Measurements from ENCODE around the gene CAMK2B. TPM values are rescaled to one million over a fixed set of nuclear protein-coding genes. Genes with fewer than 3 reads are reported as not detected.

The CAMK2B gene
- total RNA-seq, 1 donor from 2014 or later = 0.30 TPM

DNA sequence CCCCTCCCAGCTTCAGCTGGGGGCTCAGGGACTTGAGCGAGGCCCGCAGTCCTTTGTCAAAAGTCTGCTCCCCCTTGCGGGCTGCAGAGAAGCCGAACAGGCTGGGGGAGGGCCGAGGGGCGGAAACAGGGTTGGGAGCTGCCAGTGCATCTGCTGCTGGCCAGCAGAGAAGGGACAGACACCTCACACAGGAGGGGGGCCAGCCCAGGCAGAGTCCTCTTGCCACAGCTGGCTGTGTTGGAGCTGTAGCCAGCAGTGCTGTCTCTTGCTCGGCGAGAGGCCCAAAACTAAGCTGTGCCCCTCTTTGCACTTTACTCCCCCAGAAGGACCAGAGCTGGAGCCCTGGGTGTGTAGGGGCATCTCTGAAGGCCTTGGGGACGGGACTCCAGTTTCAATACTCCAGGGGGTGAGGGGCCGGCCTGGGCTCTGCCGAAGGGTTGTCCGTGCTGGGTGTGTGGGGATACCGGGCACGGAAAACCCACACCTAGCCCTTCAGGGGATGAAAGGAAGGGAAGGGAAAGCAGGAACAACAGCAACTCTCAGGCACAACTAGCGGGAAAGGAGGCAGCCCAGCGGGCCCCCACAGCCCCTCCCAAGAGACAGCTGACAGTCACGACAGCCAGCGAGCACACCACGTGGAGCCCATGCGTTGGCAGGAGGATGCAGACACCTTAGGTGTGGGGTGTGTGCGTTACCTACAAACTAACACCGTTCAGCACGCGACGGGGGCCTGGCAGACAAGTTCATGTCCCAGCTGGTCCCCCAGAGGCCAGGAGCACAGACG, 106.8 kb downstream of the CAMK2B start:
- intact Hi-C loops (cut with micrococcal nuclease) = no loop called here

DNA sequence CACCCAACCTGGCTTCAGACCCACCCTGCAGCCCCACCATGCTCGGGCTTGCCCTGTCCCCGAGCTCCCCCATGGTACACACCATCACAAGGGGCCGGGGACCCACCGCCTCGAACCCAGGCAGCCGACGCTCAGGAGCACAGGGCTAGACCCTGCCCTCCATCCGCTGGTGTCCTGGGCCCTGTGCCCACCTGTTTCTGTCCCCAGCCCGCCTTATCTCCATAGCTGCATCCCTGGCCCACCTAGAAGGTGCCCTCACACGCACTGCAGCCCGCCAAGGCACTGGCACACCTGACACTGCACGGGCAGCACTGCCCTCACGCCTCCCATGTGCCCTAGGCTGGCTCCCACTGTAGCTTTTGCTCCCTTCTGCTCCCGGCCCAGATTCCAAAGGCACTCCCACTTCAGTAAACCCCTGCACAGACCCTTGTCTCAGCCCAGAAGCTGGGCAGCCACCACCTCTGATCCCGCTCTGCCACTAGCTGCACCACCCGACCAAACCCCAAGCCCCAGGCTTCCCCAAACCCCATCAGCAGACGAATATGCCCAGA, 107.5 kb downstream of the CAMK2B start:
- intact Hi-C loops (cut with micrococcal nuclease) = no loop called here

DNA sequence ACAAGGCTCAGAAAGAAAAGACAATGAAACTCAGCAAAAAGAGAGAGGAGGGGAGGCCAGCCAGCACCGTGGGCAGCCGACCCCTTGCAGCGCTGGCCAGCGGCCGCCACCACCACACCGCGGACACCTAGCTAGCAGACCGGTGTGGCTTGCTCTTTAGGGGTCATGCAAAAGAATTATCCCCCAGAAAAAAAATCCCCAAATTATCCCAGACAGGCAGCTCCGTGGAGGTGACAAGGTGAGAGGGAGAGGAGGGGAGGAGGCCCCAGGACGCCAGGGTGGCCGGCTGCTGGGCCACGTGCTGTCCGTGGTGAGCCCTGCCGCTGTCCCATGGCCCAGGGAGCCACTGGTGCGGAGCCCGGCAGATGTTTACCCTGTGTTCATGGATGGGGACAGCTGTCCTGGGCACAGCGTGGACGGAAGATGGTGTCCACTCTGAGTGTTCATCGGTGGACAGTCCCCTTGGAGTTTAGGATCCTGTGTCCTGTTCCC, 108.1 kb downstream of the CAMK2B start:
- intact Hi-C loops (cut with micrococcal nuclease) = no loop called here

DNA sequence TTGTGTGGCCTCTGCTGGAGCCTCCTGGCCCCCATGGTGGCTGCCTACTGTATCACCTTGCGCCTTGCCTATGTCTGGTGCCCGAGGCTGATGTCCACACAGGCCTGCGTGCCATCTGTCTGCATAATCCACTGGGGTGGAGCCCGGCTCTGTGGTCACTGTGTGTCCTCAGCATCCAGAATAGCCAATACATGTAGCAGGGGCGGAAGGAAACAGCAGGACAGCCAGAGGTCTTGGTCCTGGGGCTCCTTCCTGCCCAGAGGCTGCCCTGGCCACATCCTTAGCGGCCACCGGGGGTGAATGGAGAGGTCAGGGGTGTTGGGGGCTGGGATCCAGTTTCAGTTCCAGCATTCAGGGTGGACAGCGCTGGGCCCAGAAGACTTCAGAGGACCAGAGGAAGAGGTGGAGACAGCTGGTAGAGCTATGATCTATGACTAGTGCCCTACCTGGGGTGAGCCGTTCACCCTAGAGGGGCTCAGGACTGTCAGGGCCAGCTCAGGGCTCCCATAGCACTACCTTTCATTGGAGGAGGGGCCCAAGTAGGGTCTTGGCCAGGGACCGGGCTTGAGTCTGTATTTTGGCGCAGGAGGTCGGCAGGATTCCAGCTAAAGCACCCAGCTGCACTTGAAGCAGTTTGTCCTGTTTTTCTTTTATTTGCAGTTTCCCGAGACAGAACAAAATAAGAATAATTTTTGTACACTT, 108.7 kb downstream of the CAMK2B start:
- intact Hi-C loops (cut with micrococcal nuclease) = no loop called here

DNA sequence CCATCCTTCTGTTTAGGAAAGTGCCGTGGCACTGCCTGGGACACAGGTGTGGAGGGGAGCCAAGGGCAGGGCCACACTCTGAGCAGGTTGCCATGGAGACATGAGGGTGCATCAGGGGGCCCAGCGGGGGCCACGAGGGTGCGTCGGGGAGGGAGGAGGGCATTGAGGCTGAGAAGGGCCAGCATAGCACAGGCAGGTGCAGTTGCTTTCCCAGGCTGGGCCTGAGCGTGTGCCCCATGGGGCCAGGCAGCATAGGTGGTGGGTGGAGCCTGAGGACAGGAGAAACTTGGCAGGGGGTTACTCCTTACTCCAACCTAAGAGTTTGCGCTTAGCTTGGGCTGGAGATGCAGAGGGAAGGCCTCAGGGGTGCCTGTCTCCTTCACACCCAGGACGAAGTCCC, 109.4 kb downstream of the CAMK2B start:
- intact Hi-C loops (cut with micrococcal nuclease) = no loop called here

DNA sequence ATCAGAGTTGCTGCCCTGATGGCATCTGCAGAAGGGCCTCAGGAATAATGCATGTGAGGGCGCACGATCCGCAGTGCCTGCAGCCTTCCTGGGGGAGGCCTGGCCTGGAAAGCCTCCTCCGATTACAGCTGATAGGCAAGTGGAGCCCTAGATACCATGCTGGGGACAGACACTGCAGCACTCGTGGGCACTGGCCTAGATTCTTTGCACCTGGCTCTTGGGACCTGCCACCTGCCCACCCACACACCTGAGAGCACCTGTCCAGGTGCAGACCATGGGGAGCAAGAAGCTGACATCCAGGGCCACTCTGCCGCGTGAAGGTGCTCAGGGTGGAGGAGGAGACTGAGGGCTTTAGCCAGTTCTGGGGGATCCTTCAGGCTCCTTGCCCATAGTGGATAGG, 109.9 kb downstream of the CAMK2B start:
- intact Hi-C loops (cut with micrococcal nuclease) = no loop called here

DNA sequence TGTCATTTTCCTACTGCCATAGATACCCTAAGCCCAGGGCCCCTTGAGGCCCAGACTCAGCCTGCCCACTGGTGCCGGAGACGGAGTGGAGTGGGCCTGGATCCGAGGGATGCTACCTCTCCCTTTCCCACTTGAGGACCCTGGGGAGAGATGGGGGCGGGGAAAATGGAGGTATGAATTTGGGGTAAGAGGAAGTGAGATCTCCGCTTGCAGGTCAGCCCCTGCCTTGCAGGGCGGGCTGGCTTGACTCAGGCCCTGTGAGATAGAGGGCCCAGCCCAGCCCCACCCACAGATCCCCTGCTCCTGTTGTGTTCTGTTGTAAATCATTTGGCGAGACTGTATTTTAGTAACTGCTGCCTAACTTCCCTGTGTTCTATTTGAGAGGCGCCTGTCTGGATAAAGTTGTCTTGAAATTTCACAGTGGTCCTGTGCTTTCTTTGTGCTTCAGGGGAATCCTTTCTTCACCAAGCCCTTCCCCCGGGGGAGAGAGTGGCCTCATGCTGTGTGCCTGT, 111.5 kb downstream of the CAMK2B start:
- intact Hi-C loops (cut with micrococcal nuclease) = no loop called here

DNA sequence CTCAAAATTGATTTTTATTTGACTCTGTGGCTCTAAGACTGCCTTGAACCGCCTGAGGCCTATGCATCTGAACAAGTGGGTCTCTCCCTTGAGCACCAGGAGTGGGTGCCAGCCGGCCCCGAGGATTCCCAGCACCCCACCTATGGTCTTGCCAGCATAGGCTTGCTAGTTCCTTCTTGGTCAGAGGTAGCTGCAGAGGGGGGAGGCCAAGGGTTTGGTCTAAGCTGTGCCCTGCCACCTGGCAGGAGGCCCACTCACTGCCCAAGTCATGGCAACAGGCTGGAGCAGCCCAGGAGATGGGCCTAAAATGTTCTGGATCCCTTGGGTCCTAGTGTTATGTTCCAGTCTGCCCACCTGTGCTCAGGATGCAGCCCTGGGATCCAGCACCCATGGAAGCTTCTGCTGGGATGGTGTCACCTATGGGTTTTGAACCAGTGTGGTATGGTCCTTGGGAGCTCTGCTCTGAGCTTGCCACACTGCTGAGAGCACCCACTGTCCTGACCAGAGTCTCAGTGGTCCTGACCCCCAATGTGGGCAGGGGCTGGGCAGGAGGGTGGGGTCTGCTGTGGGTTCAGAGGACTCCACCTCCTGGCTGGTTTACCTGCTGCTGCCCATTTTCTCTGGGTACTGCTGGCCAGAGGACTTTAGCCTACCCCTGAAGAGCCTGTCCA, 112.1 kb downstream of the CAMK2B start:
- intact Hi-C loops (cut with micrococcal nuclease) = no loop called here

DNA sequence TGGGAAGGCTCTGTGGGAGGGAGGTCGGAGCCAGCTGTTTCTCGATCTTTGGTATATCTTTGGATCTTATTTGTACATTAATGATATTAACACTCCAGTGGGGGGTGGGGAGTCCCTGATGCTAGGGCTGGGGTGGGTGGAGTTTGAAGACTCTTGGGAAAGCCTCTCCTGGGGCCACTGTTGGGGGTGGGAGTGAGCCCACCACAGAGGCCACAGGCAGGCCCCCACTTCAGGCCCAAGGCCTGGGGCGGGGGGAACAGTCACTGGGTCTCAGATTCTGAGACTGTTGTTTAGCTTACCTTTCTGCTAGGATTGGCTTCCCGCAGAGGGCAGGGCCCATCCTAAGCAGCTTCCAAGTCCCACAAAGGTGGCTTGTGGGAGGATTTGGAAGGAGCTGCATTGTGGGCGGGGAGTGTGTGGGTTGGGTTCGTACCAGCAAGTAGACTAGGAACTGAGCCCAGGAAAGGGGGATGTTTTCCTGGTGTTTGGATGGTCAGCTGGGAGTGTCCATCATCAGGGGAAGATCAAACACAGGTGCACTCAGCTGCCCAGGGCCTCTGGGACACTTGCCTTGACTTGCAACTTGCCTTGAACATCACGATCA, 112.7 kb downstream of the CAMK2B start:
- intact Hi-C loops (cut with micrococcal nuclease) = no loop called here

DNA sequence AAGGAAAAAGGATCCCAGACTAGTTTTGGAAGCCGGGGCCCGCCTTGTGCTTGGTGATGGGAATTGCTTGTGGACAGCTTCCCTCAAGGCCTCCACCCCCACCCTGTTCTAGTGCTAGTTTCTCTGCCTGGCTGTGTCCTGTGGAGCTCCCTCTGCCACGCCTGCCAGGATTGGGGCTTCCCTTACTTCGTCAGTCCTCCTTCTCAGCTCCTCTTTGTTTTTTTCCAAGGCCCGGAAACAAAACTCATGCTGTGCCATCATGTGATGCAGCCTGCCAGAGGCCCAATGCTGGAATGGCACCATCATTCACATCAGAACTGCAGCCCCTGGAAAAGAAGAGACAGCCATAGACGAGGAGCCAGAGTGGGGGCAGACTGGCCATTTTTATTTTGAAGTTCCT, 113.4 kb downstream of the CAMK2B start:
- intact Hi-C loops (cut with micrococcal nuclease) = no loop called here

DNA sequence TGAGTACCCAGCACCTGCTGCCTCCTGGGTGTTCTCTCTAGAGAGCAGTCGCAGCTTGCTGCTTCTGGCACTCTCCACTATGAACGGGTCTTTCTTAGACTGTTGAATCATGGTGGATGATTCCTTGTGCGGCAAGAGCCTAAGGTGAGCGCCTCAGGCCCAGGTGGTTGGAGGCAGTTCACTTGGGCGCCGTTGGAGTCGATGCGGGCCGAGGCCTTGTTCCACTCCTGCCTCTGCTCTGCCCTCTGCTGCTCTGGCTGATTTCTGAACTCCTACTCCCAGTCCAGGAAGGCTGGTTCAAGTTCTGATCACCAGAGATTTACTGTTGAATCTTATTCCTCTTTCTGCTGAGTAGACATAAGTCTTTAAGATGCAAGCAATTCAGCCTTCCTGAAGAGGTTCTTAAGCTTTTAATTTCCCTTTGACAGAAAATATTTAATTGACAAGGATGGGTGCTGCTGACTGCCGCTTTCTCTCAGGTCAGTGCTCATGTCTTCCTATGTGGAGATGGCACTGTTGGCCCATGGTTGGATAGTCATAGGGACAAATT, 114.2 kb downstream of the CAMK2B start:
- intact Hi-C loops (cut with micrococcal nuclease) = no loop called here

DNA sequence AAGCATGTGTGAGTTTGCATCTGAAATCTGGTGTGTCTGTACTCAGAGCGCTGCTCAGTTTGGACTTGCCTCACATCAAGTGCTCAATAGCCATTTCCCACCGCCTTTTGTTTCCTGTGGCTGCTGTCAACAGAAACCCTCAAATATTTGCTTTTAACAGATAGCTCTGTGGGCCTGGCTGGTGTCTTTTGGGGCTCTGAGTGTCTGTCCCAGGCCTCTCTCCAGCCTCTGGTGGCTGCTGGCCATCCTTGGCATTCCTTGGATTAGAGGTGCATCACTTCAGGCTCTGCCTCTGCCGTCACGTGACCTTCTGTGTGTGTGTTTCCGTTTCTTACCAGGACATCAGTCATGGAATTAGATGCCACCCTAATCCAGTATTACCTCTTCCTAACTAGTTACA, 115.3 kb downstream of the CAMK2B start:
- intact Hi-C loops (cut with micrococcal nuclease) = no loop called here

DNA sequence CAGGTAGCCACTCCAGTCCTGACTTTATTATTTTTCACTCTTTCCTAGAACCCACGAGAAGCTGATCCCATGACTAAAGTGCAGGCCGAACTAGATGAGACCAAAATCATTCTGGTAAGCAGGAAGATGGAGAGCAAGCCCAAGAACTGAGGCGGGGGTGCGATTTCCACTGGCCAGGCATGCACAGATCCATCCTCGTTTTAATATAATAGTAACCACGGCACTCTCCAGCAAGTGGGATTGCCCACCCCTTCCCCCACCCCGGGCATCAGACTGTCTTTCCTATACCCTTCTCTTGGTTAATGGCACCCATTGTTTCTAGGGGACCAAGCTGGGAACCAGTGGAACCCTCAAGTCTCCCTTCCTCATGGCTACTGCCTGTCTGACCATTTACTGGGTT, 117.3 kb downstream of the CAMK2B start:
- intact Hi-C loops (cut with micrococcal nuclease) = no loop called here

DNA sequence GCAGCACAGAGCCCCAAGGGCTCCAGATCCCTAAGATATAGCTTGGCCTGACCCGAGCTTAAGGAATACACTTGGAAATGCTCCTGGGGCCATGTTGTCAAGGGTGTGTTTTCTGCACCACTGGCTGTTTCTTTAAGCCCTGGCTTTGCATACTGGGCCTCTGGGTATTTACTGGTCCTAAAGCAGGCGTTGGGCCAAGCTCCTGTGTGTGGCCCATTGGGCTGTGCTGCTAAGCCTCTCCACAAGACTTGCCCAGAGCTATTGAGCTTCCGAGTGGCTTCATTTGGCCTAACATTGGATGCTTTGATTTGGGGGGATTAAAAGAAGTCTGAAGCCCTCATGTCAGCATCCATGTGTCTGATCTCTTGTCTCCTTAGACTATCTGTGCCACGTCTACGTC, 119.4 kb downstream of the CAMK2B start:
- intact Hi-C loops (cut with micrococcal nuclease) = no loop called here

DNA sequence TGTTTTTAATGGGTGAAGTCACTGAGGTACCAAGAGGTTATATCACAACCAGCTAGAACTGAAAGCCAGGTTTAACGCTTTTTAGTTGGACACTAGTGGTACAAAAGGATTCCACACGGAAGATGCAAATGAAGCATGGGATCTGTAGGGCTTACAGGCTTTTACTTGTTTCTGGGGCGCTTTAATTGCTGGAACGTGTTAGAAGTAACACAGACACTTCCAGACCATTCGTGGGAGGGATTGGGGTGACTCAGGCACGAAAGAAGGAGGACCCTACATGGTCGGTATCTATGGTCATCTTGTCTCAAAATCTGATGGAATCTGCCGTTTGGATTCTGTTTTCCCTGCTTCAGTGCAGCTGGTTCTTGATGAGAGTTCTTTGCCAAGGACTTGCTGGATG, 123.6 kb downstream of the CAMK2B start:
- intact Hi-C loops (cut with micrococcal nuclease) = loop anchor here (1.0 to 5.0 kb wide), 4 partner anchors 79 to 594 kb away; partner anchors contain the start of genes NUDCD3, POLD2, POLM and PPIA

DNA sequence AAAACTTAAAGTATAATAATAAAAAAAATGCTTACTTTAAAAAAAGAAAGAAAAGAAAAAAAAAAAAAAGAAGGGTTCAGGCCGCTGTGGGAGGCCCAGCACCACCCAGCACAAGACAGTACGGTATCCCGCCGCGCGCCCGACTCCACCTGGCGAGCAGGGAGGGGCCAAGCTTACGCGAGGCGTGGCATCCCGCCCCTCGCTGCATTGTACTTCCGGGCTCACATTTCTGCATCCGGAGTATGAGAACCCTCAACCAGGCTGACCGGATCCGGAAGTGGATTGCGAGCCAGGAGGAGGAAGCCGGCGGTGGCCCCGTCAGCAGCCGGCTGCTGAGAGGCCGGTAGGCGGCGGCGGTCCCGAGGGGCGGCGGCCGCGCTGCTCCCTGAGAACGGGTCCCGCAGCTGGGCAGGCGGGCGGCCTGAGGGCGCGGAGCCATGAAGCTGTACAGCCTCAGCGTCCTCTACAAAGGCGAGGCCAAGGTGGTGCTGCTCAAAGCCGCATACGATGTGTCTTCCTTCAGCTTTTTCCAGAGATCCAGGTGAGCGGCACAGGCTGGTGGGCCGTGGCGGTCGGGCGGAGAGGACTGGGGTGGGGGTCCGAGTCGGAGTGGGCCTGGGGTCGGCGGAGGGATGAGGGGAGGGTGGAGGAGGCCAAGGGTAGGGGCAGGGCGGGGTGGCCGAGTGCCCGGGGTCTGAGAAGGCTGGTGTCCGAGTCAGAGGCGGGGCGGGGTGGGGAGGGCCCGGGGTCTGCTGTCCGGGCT, 124.5 kb downstream of the CAMK2B start, which contains the start of gene YKT6:
YKT6 (plus strand) TSS at position 280 of the 763 bp plus-strand sequence; CDS start at position 438, 158 bp downstream.
- intact Hi-C loops (cut with micrococcal nuclease) = loop anchor here (1.0 to 5.0 kb wide), 5 partner anchors 78 to 595 kb away; partner anchors contain the start of genes NUDCD3, POLD2, POLM and PPIA

DNA sequence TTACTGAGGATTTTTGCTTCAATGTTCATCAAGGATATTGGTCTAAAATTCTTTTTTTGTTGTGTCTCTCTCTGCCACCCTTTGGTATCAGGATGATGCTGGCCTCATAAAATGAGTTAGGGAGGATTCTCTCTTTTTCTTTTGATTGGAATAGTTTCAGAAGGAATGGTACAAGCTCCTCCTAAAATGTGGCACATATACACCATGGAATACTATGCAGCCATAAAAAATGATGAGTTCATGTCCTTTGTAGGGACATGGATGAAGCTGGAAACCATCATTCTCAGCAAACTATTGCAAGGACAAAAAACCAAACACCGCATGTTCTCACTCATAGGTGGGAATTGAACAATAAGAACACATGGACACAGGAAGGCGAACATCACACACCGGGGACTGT, 125.2 kb downstream of the CAMK2B start:
- intact Hi-C loops (cut with micrococcal nuclease) = loop anchor here (1.0 to 5.0 kb wide), 3 partner anchors 77 to 292 kb away; partner anchors contain the start of genes NUDCD3 and POLD2

DNA sequence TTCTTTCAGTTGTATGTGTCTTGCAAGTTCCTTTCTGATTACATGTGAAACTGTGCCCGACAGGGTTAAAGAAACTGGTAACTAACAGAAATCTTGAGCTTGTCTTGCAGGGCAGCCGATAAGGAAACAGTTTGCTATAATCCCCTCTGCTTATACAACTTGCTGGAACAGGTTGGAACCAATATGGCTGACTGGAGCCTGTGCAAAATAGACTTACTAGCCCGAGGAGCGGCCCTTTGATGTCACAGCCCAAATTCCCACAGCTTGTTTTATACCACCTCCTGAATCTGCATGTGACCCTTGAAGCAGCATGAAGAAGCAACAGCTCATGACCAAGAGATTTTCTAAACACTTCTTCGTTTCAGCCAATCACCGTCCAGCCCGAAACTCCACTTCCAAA, 127.9 kb downstream of the CAMK2B start:
- intact Hi-C loops (cut with micrococcal nuclease) = no loop called here

DNA sequence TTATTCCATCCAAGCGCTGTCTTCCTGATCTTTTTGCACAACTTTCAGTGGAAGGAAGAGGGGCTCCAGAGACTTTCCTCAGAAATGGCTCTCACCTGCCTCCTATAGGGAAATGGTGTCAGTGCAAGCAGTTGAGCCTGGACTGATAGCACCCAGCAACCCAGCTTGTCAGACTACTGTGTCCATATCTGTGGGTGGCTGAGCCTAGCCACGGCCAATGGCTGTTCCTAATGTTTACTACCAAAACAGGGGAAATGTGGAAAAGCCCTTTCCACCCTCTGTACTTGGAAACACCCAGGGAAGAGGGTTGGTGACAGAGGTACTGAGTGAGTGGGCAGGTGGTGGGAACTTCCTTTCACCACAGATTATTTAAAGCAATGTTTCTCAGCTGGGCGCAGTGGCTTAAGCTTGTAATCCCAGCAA, 128.9 kb downstream of the CAMK2B start:
- intact Hi-C loops (cut with micrococcal nuclease) = loop anchor here (1.0 kb wide), 1 partner anchor 124 kb away; no protein-coding TSS in a partner anchor

DNA sequence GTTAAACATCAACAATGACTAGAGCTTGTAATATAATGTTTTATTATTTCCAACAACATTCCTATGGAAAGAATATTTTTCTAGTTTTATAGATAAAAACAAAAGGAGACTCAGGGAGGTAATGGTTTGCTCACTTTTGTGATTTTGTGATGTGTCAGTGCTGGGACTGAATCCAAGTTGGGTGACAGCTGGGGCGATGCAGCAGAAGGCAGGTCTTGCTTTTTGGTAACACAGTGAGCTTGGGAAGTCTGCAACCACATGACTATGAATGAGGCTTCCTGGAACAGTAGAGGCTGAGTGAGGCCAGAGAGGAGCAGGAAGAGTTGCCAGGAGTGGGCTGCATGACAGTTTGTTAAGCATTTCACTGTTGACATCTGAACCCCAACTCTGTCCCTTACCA, 129.5 kb downstream of the CAMK2B start:
- intact Hi-C loops (cut with micrococcal nuclease) = loop anchor here (1.0 kb wide), 1 partner anchor 124 kb away; no protein-coding TSS in a partner anchor

All from T-helper 2 cell treated with Interferon-gamma antibody and Interleukin-4, amounts not matched to agents 100 ng/mL and 5 ng/mL, for 36 hours (primary cell).